GM12878 (cell line): ENCODE measurements around the gene MCC.

Source experiments
- FOXM1 ChIP-seq: IDR thresholded peaks from 2 replicates; pipeline ENCODE4 v1.6.1; 2012; ENCODE audit warnings: low read depth, mild to moderate bottlenecking, inconsistent platforms, low read length, moderate library complexity
- POLR2AphosphoS5 ChIP-seq: IDR thresholded peaks from 2 replicates; pipeline ENCODE4 v1.6.1; 2011; ENCODE audit warnings: mild to moderate bottlenecking, low read length, inconsistent platforms
- SMAD1 ChIP-seq: fragments of 450-650 bp; IDR thresholded peaks from 2 replicates; pipeline ENCODE4 v1.6.1; 2018; ENCODE audit warnings: mild to moderate bottlenecking, low read depth; ENCODE audit not compliant: partially characterized antibody
- STAT1 ChIP-seq: fragments of 450-650 bp; conservative IDR thresholded peaks from 2 replicates; pipeline ENCODE4 v1.6.1; 2014; ENCODE audit warnings: antibody characterized with exemption, mild to moderate bottlenecking
- TCF7 ChIP-seq: IDR thresholded peaks from 2 replicates; pipeline ENCODE4 v1.6.1; 2014; ENCODE audit warnings: antibody characterized with exemption, borderline replicate concordance
- TF ChIP-seq, protein P1 (sequence below): IDR thresholded peaks from 2 replicates; pipeline ENCODE4 v1.6.1; 2012; ENCODE audit warnings: low read depth, low read length, improper control_type of control experiment
- TF ChIP-seq, protein P2 (sequence below), 3 experiments: IDR thresholded peaks in 2 of 3; conservative IDR thresholded peaks in 1 of 3; 2 replicates each; pipeline ENCODE4 v1.5.1; 2011; ENCODE audit warnings: low read depth in 3 of 3, low read length in 3 of 3, mild to moderate bottlenecking in 3 of 3, control low read depth in 2 of 3, moderate library complexity in 2 of 3, inconsistent platforms in 1 of 3, mixed read lengths in 1 of 3; ENCODE audit not compliant: control insufficient read depth in 2 of 3, insufficient read depth in 1 of 3; ENCODE audit errors: extremely low read depth in 1 of 3

DNA sequence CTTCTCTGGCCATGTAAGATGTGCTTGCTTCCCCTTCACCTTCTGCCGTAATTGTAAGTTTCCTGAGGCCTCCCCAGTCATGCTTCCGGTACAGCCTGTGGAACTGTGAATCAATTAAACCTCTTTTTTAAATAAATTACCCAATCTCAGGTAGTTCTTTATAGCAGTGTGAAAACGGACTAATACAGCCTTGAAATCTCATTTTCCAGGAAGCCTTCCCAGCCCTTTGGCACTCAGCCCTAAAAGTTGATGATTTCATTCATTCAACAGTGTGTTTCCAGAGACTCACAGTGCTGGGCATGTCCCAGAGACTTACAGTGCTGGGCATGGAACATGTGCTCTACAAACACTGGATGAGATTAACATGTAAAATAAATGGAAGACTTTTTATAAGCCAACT is 375.8 kb downstream of the MCC start:
- TF ChIP-seq, protein P1, sequence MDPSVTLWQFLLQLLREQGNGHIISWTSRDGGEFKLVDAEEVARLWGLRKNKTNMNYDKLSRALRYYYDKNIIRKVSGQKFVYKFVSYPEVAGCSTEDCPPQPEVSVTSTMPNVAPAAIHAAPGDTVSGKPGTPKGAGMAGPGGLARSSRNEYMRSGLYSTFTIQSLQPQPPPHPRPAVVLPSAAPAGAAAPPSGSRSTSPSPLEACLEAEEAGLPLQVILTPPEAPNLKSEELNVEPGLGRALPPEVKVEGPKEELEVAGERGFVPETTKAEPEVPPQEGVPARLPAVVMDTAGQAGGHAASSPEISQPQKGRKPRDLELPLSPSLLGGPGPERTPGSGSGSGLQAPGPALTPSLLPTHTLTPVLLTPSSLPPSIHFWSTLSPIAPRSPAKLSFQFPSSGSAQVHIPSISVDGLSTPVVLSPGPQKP: no peak
- TF ChIP-seq POLR2AphosphoS5 (no peak), FOXM1 (no peak), STAT1 (no peak), SMAD1 (no peak), TCF7 (no peak)
- TF ChIP-seq, protein P2, sequence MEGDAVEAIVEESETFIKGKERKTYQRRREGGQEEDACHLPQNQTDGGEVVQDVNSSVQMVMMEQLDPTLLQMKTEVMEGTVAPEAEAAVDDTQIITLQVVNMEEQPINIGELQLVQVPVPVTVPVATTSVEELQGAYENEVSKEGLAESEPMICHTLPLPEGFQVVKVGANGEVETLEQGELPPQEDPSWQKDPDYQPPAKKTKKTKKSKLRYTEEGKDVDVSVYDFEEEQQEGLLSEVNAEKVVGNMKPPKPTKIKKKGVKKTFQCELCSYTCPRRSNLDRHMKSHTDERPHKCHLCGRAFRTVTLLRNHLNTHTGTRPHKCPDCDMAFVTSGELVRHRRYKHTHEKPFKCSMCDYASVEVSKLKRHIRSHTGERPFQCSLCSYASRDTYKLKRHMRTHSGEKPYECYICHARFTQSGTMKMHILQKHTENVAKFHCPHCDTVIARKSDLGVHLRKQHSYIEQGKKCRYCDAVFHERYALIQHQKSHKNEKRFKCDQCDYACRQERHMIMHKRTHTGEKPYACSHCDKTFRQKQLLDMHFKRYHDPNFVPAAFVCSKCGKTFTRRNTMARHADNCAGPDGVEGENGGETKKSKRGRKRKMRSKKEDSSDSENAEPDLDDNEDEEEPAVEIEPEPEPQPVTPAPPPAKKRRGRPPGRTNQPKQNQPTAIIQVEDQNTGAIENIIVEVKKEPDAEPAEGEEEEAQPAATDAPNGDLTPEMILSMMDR (IDR thresholded peaks at IDR 0.05 in 2 of 3, conservative IDR thresholded peaks at IDR 0.05 in 1 of 3; ENCODE audit: control insufficient read depth in 2 of 3, extremely low read depth in 1 of 3, insufficient read depth in 1 of 3, low read depth in 3 of 3, low read length in 3 of 3): no peak
